ENCODE measurements around the gene ADGRL3. TPM values are rescaled to one million over a fixed set of nuclear protein-coding genes. Genes with fewer than 3 reads are reported as not detected.
A peak's percentile ranks its signal among the peaks of the same experiment; 100 is the strongest.
"Not testable (repeated sequence)": the region's sequence is repeated elsewhere in the genome, so short reads cannot be mapped to it uniquely, and the experiment has no call there.

Gene ADGRL3
- polyA plus RNA-seq, 3 donors: 22.2 to 26.3 (median 24.3) TPM

DNA sequence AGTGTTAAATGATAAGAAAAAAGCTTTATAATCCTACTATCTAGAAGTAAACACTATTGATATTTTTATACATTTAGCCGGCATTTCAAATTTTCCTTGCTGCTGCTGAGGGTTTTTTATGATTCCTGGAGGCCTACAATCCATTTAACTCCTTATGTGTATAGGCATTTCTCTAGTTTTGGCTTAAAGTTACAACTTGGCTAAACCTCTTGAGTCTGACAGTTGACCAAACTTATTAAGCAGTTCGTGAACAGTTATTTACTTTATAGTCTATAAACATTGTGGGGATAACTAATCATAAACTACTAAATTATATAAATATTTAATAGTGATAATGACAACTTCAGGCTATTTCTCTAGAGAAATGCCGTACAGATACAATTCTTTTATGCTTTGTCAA lies 141.9 kb downstream of the ADGRL3 start:
- DNase-seq: no peak

DNA sequence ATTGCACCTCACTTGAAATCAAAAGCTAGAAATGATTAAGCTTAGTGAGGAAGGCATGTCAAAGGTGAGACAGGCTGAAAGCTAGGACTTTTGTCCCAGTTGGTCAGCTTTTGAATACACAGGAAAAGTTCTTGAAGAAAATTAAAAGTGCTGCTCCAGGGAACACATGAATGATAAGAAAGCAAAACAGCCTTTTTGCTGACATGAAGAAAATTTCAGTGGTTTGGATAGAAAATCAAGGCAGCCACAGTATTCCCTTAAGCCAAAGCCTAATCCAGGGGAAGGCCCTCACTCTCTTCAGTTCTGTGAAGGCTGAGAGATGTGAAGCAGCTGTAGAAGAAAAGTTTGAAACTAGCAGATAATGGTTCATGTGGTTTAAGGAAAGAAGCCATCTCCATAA lies 150.8 kb downstream of the ADGRL3 start:
- no peak for DNase-seq

DNA sequence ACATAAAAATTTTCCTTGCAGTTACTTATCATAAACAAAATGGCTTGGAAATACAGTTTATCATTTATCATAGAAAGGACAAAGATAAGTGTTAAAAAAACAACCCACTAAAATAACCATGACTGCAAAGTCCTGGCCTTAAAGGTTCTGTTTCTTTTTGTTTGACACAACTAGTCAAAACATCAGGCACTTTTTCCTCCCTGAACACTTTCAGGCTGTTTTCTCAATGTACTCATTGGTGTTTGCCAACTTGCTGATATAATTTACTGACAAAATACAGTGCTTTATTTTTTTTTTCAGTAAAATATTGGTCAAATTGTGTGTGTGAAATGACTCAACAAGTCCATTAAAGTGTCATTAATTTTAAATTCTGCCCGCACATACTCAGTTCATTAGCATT lies 156.6 kb downstream of the ADGRL3 start:
- no peak for DNase-seq

DNA sequence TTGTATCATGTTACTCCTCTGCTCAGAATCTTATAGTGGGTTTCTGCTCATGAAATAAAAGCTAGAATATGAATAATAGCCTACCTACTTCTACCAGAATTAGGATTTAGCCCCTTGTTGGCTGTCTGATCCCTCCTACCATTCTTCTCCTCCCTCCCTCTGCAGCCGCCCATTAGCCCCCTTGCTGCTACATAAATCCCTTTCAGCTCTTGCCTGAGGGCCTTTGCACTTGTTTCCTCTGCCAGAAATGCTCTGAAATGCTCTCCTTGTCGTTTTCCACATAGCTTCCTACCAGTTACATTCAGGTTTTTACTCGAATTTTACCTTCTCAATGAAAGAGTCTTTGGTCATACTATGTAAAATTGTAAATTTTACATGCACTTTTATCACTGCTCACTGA lies 159.2 kb downstream of the ADGRL3 start:
- DNase-seq: no peak

DNA sequence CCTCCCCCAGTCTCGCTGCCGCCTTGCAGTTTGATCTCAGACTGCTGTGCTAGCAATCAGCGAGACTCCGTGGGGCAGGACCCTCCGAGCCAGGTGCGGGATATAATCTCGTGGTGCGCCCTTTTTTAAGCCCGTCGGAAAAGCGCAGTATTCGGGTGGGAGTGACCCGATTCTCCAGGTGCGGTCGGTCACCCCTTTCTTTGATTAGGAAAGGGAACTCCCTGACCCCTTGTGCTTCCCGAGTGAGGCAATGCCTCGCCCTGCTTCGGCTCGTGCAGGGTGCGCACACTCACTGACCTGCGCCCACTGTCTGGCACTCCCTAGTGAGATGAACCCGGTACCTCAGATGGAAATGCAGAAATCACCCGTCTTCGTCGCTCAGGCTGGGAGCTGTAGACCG lies 172.7 kb downstream of the ADGRL3 start:
- DNase-seq: not testable (repeated sequence)

DNA sequence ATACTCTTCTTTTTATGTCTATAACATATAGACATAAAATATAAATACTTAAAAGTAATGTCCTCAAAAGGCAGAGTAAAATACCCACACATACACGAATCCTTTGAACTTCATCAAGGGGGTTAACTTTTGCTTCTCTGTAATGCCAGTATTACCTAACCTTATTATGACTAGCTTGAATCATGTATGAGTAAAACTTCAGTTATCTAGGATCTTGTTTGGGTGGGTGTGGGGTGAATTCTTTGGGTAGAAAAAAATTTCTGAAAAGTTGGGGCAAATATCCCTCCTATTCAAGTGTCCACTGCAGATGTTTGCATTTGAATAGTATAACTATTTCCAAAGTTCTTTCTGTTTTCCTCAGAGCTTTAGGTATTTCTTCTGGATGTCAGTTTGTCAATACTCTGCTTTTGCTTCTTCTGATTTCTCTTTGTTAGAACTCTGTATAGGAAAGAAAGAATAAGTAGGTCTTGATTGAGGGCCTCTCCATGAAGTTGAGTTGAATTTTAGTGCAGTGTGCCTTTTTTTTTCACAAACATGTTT lies 173.8 kb downstream of the ADGRL3 start:
- no peak for DNase-seq

DNA sequence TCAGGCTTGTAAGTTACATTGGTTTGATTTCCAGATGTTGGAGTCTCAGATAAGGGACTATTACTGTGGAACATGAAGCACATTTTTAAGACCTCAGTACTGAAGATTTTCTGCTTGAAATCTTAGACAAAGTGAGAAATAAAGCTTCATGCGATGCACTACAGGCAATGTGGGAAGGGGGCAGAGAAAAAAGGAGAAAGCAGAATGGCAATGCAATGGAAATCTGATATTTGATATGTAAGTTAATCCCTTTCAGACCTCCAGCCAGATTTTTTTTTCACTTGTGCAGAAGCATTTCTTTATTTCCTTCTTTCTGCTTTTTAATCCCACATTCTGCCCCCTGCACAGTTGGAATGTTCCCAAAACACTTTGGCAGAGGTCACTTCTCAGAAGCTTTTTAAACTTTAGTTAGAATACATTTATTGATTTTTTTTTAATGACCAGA lies 174.3 kb downstream of the ADGRL3 start:
- DNase-seq: peak; percentile 9

DNA sequence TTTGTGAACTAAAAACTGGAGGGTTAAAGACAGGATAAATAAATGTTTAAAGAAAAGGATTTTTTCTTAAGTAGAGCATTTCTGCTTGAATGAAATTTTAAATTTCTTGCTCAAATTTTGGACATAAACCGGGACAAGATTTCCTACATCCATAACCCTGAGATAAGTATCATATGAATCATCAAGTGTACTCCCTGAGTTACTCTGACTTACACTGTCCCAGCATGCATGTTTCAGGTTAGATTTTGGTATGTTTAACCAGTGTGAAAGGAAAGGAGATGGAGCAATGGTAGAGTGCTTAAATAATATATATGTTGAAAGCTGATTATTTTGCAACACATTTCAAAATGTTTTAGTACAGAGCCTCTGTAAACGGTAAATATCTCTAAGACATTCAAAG lies 175.2 kb downstream of the ADGRL3 start:
- no peak for DNase-seq

DNA sequence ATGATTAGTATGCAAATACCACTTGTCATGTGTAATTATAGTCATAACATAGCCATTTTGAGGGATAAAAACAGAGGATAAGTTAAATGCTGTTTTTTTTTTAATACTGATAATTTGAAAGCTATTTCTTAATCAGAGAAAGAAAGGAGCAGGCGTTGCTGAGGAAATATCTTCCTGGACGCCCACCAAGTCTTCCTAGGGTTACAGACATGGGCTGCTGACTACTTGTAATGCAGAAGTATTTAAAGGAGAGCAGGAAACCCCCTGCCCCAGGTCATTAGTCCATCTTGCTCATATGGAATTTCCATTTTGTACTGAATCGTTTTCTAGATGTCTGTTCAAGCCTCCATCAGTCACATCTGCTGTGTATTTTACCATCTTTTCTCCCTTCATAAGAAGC lies 176.2 kb downstream of the ADGRL3 start:
- DNase-seq: no peak

DNA sequence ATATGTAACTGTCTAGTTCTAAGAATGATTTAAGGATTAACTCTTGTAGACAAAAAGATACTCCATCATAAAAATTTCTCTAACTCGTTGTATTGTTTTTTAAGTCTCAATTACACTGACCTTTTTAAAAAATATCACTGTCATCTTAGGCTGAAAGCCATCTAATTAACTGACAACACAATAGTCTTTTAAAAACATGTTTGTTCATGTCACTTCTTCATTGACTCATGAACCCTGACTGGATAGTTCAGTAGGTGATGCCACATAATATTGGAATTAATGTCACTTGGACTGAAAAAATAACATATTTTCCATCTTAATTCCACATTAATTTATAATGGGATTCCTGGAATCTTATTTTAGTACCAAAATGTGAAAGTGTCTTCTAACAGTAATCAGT lies 179.3 kb downstream of the ADGRL3 start:
- DNase-seq: no peak

DNA sequence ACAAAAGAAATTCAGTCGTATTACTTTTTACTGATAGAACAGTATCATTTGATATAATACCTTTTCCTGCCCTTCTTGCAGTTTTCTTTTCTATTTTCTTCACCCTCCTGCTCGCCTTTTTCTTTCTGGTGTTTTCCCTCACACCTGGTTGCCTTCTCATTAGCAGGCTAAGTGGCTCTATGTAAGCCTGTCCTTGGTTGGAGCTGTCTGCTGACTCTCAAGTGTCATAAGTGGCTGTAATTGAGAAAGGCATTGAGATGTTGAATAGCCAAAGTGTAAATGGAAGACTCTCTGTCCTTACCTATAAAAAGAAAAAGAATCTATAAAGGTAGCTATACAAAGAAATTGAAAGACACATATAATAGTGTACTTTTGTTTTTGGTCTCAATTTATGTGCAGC lies 180.7 kb downstream of the ADGRL3 start:
- no peak for DNase-seq

DNA sequence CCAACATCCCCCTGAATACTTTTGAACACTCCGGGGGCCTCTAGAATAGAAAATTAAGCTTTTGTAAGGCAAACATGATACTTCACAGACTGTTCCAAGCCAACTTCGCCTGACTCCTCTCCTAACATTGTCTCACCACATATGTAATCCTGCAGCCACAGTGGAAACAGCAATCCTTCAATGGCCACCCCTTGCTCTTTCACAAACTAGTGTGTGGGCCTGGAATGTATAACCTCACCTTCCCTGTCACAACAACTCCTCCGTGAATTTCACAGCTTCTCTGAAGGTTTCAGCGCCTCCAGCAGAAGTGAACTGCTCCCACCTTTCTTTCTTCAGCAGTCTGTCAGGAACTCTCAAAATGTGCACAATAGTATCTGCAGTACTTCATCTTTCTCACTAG lies 185.1 kb downstream of the ADGRL3 start:
- DNase-seq: no peak

DNA sequence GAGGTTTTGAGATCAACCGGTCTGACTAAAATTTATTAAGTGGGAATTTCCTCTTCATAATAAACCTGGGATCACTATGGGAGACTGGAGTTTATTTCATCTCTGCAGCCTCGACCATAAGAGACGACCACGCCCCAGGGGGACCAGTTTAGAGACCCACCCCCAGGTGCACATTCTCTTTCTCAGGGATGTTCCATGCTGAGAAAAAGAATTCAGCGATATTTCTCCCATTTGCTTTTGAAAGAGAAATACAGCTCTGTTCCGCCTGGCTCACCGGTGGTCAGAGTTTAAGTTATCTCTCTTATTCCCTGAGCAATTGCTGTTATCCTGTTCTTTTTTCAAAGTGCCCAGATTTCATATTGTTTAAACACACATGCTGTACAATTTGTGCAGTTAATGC lies 187.2 kb downstream of the ADGRL3 start:
- not testable (repeated sequence) for DNase-seq

DNA sequence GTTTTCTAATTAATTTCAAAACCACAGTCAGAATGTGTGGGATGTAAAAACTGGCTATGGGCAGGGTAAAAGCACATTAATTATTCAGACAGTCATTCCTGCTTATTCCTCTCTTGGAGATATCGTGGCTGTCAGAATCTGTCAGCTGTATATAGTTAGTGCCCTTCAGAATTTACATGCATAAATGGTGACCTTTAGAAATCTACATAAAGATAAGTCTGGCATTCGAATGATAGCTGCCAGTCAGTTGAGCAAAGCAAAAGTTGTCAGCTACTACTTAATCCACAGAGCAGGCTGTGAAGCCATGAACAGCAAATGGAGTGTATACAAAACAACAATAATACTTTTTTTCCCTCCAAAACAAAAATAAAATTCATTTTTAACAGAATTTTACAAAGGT lies 189.5 kb downstream of the ADGRL3 start:
- DNase-seq: no peak

DNA sequence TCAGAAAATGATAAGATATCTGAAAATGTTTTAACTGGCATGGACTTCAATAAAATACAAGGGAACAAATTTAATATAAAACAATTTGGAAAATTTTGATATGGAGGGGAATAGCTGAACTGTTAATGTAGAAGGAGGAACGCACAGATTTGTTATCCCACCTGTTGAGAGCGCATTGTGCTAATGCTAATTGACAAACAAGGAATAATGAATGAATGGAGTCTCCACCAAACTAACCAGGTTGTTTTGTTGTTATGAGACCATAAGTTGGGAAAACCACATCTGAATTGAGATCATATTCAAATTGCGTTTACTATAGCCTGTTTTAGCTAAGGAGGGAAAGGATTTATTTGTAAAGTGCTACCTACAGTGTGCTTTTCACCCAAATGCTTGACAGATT lies 195.6 kb downstream of the ADGRL3 start:
- DNase-seq: no peak

DNA sequence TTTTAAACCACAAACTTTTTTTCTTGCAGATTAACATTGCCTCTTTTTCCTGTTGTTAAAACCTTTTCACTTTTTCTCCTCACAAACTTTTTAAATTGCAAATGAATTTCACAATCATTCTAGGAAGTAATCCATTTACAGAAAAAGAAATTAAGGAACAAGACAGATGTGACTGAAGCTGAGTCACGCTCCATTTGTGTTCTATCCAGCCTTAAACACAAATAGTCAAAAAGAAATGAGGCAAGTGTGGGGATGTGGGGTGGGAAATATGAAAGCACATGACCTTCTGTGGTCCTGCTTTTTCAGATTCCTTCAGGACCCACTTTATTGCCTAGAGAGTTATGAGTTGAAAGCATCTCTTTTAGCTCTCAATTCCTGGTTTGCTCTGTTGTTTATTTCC lies 197.0 kb downstream of the ADGRL3 start:
- DNase-seq: peak; percentile 7

DNA sequence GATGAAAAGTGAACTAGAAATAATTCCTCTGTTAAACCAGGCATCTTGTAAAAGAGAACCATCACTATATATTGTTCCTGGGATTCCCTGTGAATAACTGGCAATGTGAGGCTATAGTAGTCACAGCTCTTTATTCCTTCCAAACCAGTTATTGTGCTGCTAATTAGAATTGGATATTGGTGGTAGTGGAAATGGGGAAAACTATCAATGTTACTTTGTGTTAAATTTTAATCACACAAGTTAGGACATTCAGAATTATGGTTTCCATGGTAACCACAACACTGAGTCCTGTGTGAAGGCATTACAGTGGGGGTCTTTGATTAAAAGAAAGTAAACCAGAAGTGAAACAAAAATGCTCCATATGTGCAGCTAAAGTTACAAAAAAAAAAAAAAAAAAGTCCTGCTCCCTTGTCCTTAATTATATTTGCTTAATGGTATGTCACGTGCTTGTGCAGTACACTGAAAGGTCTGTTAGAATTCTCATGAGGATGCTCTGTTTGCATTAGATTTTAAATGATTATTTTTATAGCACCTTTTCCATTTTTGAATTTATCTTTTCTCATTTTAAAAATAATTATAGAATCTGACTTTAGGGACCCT lies 200.4 kb downstream of the ADGRL3 start:
- no peak for DNase-seq

DNA sequence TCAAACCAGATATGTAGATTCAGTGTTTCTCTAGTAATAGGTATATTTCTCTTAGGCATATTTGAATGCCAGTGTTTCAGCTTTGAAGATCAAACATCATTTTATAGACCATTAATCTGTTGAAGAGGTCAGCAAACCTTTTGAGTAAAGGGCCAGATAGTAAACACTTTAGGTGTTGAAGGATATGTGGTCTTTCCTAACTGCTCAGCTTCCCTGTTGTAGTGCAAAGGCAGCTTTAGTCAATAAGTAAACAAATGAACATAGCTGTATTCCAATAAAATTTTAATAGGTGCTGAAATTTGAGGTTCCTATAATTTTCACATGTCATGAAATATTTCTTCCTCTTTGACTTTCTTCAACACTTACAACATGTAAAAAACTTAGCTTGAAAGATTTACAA lies 201.6 kb downstream of the ADGRL3 start:
- DNase-seq: no peak

DNA sequence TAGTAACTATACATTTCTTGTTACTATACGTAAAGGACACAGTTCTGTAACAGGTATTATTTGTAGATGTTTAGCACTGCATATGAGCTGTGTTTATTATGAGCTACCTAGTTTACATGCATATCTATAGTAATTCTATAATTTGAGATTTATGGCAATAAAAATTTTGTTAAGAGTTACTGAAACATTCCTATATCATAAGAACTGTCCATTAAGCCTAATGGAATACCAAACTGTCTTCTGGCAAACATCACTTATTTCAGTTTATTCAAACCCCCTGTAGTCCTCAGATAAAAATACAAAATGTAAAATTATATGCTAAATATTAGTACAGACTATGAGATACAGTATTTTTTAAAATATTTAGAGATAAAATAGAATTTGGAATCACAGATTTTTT lies 205.2 kb downstream of the ADGRL3 start:
- no peak for DNase-seq

DNA sequence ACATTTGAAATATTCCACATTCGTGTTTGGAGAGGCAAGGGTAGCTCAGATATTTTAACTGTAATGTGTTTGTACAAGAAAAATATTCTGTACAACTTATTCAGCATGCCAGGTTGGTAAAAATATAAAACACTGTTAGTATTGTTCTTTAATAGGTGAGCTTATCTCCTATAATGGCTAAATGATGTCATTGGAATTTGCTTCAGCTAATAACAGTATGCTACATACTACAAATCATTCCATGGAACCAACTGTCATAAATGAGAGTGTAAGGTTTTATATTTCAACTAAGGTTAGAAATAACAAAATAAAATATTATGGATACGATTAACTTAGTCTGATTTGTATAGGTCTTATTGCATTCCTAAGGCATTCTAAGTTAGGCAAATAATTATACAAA lies 206.6 kb downstream of the ADGRL3 start:
- peak; percentile 5 for DNase-seq

DNA sequence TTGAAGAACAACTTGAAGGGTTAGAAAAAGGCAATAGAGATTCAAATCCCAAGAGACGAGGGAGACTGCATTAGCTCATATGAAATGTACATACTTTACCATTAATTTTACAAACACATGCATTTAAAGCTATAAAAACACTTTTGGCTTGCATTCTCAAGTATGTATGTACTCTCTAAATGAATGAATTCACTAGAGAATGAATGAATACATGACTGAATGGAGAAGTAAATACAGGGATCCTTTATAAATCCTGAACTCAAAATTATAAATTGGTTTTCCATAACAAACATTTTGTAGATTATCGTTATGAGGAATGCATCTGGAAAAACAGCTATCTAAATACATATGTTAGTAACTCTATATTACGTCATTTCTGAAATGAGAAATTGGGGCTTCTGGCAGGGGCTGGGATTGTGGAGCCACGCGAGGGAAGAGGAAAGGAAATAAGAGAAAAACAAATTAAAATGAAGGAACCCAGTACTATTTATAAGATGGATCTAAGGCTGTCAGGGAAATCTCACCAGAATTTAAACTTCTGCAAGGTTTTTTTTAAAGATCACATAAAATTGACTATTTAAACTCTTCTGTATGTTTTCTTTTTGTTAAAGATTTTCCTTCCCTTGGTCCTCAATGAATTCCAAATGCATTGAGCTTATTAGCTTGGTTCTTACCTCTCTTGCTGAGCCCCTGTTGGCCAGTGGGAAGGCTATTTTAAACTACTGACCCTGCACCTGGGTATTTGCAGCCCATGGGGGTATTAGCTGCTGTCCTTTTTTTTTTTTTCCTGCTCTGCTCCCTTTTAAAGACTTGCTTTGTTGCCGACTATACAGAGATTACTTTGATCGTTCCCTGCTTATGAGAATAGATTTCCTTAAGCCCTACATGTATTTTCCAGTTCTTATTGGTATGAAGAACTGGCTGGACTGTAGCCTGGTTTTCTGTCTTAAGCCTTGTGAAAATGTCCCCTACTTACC lies 207.8 kb downstream of the ADGRL3 start:
- no peak for DNase-seq

DNA sequence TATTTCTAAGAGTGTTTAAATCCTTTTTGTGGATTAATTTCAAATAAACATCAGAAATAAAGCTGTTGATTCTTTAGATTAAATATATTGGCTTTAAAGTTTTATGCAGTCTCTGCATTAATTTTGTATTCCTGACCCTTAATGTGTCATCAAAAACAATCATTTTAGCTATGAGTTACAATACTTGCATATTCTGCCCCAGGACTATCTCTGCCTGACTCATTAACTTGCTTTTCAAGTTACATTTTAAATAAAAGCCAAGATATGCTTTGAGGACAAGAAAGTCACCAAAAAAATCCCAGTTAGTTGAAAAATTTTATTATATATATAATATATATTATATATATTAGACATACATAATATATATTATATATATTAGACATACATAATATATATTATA lies 208.7 kb downstream of the ADGRL3 start:
- DNase-seq: no peak

DNA sequence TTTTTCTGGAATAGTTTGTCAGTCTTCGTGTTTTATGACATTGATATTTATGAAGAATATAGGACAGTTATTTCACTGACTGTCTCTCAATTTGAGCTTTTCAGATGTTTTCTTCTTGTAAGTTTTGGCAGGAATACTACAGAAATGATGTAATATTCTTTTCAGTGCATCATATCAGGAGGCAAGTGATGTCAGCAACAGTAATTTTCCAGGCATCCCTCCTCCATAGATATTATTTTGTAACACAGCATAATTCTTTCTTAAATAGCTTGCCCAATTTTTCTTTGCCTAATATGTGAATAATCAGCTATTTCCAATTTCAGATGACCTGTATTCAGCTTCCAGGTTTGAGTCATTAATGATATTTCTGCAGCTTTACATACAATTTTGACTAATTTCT lies 211.1 kb downstream of the ADGRL3 start:
- DNase-seq: no peak

Data from renal pelvis (tissue), 4 donors.